ENCODE data around the gene MTCL1.

Gene MTCL1

DNA sequence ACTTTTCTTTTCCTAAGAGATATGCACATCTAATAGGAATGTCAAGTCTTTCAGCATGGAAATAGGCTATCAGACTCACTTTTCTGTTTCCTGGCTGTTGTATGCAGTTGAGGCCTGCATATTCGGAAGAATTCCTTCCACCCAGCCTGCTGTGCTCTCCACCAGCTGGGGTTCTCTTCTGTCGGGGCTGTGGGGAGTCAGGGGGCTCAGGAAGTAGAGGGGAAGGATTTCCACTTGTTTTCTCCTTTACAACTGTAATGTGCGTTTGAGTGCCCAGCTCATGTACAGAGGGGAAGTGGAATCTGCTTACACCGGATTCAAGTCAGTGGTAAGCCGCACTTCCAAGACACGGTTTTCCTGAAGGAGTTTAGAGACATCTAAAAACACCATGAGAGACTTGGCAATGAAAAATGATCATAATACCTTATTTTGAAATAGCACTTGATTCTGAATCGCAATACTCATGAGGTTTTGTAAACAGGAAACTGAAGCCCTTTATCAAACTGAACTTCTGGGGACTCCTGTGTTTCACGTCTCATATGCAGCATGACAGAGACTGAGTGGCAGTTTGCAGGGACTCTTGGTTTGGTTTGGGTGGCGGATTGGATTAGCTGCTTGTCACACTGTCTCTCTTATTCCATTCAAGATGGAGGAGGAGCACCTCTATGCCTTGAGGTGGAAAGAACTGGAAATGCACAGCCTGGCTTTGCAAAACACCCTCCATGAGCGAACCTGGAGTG, 90.4 kb downstream of the MTCL1 start:
- DNase-seq: no peak

DNA sequence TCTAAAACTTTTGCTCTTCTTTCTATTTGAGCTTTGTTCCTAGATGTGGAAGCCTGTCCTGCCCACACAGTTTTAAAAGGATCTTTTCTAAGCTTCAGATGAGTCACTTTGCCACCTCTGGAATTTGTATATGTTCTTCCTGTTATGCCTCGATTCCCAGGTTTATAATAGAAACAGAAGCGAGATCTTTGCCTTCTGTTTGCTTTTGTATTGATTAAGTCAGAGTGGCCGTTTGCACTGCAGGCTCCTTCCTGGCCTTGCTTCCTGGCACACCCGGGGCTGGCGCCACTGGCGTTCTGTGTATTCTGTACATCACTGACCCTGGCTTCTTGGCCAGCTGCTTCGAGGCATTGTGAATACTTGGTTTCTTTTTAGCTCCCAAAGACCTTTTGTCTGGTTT, 91.8 kb downstream of the MTCL1 start:
- peak; percentile 43 for DNase-seq

DNA sequence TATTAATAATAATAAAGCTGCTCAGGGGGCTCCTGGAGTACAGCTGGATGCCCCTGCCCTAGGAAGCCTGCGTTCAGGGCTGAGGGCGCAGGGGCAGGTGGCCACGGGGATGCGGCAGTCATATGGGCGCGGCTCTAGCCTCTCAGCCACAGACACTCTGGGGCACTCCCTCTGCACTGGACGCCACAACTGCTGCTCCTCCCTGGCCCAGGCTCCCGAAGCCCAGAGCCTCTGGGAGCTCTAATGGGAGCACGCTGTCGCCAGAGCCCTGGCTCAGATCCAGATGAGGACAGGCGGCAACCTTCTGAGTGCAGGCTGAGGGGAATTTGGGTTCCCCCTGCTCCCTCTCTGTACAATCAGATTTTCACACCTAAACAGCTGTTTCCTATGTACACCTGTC, 93.6 kb downstream of the MTCL1 start:
- DNase-seq: peak; percentile 35

DNA sequence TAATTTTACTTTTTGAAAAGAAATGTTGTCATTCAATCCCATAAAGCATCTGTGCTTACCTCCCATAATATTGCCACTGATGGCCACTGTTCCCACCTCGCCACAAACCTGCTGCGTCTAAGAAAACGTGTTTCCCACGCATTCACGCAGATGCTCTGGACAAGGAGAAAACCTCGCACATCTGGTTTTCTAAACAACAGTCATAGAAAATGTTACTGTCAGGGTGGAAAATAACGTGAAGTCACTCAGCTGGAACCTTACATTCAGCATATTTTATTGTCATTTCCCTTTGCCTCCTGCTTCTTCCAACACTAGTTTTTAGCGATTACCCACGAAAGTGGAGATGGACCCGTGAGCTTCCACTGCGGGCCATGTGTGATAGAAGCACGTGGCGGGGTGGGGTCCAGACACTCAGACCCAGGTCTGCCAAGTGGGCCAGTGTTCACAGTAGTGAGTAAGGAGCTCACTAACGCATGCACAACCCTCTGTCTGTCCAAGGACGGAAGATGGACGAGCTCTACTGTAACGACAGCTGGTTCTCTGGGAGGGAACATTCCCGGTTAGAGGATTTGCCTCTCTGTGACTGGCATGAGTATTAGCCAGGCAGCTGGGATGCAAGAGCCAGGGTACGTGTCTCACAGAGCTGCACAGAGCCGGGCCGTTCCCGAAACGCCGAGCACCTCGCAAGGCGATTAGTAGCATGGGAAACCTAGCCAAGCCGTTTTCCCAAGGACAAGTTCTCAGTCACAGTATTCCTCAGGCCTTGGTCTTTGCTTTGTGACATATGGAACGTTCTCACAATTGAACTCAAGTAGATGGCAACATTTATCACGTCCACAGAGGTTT, 94.5 kb downstream of the MTCL1 start:
- peak; percentile 84 for DNase-seq

DNA sequence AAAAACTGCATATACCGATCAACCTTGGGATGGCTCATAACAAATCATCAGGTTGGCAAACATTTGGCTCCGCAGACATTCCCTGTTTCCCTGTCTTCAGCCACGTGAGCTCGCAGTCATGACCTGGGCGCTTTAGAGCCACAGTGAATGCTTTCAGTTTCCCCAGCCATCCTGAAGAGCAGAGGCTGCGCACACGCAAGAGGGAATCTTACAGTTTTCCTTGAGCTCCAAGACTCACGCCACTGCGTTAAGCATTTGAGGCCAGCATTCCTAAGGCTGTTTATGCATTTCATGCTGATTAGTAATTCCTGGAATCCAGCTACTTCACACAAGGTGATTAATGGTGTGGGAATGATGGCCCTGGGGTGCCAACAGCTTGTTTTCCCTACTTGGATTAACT, 95.1 kb downstream of the MTCL1 start:
- DNase-seq: peak; percentile 100

DNA sequence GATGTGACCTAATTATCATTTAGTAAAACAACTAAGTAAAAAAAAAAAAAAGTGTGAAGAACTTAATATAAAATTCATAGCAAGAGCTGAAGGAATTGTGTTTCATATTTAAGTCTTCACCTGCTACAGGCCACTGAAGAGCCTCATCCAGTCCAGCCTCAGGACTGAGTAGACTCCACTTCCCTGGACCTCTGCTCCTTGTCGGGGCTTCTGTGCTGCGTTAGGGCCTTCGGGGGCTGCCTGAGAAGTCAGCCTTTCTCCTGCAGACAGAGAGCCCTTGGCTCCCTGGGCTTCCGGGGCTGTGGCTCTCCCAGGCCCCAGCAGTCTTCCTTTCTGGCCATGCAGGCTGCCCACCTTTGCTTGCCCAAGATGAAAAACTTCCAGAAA, 95.5 kb downstream of the MTCL1 start:
- DNase-seq: no peak

DNA sequence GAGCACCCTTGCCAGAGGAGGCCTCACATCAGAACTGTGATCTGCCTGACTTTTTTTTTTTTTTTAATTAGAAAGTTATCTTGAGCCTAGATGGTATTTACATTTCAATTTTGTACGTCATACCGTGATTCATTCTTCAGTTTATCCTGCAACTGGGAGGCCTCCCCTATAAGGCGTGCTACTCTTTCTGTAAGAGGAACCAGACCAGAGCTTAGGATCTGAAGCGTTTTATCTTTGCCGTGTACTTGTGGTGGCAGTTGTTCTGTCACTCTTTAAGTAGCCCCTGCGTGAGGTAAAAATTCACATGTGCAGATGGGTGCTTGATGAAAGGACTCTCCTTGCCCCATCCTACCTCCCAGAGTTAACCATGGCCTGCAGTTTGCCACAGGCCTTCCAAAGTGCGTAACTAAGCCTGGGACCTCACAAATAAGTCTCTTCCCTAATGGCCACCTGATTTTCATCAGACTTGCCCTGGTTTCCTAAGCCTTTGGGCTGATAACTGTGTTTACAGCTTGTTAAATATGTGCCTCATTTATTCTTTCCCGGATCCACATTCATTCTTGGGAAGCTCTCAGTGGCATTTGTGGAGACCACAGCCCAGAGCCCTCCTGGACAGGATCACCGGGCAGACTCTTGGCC, 96.0 kb downstream of the MTCL1 start:
- DNase-seq: peak; percentile 96

DNA sequence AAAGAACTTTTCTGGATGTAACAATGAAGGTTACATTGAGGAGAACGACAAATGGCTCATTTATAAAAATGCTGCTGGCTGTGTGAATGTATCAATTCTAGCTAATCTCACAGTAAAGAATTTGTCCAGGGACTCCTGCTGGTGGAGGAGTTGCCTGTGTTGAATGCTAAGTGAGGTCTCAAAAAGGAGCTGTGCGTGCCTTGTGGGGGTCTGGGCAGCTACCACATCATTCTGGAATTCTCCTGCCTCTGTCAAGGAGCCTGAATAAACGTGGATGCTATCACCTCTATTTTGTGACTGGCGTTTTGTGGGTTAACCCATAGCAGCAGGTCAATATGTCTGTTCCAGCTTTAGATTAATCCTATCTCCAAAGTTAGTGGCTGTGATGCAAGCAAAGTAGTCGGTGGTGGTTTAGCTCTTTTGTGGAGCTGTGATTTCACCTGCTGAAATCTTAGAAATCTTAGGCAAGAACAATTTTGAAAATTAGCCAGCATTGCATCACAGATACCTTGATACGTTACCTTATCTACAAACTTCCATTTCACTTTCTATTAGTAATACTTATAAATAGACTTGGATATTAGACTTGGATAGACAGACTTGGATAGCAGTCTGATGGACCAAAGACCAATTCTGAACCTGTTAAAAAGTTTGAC, 96.8 kb downstream of the MTCL1 start:
- peak; percentile 15 for DNase-seq

DNA sequence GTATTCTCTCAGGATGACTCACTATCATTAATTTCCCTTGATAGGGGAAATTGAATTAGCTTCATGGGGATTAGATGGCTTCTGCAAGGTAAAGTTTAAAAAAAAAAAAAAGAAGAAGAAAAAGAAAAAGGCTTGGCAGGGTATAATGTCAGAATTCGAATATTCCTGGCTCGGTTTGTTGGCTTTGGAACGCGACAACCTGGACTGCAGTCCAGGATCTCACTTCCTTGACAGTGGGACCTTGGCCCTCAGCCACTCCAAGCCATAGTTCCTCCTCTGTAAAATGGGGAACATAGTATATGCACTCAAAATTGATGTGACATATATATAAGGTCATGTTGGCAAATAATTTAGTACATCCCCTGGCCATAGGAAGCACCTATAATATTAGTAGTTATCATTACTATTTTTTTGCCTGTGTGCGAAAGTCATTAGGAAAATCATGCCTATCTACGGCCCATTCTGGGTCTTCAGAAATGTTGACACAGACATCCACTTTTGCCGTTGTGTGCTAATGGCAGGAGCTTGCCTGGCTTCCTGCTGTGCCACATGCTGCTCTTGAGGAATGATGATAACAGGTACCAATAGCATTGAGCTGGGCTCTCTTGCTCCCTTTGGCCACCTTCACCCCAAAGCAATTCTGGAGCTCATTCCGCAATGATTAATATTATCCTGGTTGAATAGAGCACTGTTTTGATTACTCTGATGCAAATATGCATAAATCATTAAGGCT, 97.9 kb downstream of the MTCL1 start:
- no peak for DNase-seq

DNA sequence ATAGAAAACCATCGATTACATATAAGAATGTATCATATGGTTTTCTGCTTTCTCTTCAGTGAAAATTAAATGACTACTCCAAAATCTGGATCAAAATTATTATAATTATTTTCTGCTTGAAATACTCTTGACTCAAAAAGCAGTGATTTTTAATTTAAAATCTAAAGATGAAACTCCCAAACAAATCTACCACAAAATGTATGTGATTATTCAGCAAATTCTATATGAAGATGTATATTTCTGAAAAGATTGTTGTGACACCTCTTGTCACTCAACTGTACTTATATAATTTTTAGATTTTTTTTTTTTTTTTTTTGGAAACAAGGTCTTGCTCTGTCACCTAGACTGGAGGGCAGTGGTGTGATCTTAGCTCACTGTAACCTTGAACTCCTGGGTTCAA, 98.6 kb downstream of the MTCL1 start:
- DNase-seq: no peak

DNA sequence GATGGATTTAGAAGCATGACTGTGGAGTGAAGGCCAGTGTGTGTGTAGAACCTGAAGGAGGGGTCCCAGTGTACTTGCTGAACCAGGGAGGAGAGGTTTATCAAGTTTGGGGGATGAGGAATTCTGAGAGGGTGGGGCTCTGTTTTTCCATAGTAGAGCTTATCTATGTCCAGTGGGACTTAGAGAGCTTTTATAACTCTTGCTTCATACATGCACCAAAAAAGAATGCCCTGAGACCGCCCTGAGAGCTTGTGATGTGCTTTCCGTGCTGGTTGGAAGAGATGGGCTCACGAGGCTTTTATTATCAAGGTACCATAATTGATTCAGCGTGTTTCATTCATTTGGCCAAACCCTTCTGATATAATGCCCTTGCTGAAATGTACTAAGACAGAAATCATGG, 100.2 kb downstream of the MTCL1 start:
- DNase-seq: no peak

DNA sequence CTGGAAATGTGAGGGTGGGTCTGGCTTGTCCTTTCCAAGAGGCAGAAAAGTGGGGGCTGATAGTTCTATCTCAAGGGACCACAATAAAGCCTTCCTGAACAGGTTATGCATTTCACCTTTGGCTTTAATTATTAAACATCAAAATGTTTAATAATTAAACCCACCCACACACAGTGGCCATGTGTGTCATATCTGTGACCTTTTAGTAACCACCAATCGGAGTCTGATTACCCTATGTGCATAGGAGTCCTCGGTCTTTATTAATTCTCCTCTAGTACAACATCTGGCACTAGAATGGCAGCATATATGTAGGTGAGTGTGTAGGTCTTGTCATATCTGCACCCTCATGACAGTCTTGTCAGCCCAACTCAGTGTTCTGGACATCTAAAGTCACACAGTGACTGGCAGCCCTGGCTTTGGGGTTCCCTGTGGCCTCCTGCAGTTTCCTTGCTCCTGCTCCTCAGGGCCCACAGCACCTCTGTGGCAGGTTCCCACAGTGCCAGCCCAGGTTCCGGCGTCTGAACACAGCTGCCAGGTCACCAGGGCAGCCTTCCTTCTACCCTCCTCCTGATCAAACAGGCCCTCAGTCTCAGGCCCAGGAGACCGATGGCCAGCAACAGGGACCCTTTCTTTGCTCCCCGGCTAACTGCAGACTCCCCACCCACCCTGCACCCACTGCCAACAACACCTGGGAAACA, 100.9 kb downstream of the MTCL1 start:
- no peak for DNase-seq

DNA sequence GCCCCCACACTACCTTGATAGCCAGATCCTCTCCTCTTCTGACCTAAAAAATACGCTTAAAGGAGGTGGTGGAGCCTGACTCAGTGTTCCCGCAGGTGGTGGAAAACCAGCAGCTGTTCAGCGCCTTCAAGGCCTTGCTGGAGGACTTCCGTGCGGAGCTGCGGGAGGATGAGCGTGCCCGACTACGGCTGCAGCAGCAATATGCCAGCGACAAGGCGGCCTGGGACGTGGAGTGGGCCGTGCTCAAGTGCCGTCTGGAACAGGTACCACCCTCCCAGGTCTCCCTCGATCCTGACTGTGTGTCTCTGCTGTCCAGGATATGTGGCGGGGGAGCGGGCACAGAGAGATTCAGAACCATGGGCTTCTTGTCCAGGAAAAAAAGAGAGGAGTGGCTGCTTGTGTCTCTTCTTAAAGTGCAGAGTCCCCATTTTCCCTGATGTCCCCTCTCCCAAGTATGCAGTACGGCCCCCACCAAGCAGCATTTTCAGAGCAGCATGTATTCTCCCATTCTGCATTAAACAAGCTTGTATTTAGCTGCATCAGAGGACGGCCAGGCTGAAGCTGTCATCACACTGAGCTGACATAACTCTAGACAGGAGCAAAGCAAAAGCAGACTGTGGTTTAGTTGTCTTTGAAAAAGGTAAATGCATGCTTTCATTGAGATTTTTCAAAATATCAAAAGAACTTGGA, 101.6 kb downstream of the MTCL1 start:
- DNase-seq: no peak

DNA sequence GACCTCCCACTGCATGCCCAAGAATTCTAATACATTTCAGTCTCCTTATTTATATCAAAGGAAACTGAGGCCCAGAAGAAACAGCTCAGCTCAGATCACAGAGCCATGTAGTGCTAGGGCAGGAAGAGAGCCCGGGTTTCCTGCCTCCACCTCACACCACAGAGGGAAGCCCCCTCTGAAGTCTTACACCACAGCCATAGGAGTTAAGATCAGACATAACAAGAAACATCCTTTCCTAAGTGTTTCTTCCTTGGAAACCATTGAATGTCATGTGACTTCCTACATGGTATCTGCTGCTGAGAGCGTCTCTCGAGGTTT, 102.1 kb downstream of the MTCL1 start:
- no peak for DNase-seq

DNA sequence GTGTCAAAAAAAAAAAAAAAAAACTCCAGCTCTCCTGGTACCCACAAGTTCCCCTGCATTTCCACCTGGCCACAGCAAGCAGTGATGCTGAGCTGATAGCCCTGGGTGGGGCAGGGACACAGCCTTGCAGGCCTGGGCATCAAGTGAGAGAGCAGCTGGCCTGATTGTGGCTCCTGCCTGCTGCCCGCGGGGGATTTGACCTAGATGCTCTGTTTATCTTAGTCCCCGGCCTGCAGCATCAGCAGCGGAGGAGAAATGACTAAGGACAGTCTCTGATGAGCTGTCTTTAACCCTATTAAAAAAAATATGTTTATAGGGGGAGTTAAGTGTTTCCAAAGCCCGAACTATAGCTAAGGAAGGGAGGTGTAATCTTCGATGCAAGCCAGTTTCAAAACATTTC, 102.6 kb downstream of the MTCL1 start:
- no peak for DNase-seq

DNA sequence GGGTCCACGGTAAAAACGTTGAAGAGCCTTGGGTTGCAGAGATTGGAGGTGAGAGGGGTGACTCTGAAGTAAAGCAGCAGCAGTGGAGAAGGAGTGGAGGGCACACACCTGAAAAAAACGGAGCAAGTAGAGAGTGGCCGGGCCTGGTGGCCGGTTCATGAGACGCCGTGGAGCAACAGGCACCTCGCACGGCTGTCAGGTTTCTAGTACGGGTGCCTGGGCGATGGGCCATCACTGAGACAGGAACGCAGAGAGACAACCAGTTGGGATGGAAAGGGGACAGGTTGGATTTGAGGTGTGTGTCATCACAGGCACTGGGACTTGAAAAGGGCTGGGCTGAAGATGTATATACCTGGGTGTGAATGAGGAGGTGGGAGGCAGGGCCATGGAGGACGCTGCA, 104.2 kb downstream of the MTCL1 start:
- DNase-seq: no peak

DNA sequence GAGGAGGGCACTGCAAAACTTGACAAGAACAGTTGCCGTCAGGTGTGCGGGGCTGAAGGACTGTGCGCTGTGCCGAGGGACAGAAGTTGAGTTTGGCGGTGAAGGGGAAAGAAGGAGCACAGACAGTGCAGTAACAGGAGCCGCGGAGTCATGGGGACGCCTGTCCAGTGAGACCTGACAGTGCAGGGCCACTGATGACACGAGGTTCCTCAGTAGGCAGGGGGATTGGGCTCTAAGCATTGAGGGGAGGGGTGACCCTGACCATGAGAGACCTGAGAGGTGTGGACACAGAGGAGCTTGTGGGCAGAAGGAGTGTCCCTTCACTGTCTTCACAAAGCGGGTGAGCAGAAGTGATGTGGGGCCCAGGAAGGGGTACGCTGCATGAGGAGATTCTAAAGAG, 104.8 kb downstream of the MTCL1 start:
- DNase-seq: no peak

DNA sequence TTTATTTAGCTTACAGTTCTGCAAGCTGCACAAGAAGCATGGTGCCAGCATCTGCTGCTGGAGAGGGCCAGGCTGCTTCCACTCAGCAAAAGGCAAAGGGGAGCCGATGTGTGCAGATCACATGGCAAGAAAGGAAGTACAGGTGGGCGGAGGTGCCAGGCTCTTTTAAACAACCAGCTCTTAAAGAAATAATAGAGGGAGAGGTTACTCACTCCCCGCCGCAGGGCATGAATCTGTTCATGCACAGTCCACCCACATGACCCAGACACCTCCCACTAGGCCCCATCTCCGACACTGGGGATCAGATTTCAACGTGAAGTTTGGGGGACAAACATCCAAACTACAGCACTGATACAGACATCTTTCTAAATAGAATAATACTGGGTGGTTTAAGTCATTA, 105.8 kb downstream of the MTCL1 start:
- DNase-seq: no peak

DNA sequence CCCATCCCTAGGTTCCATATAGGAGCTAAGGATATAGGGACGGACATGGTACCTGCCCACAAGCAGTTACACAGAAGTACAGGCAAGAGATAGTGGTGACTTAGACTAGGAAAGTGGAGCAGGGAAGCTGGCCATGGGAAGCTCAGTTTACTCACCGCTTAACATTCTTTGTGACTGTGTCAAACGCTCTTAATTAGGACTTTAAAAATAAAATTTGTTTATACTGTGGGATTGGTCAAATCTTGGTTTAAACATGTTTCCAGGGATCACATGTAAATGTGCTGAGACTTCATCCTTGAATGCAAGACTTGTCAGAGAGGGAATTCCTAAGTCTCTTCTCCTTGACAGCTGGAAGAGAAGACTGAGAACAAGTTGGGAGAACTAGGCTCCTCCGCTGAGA, 107.3 kb downstream of the MTCL1 start:
- DNase-seq: peak; percentile 77

DNA sequence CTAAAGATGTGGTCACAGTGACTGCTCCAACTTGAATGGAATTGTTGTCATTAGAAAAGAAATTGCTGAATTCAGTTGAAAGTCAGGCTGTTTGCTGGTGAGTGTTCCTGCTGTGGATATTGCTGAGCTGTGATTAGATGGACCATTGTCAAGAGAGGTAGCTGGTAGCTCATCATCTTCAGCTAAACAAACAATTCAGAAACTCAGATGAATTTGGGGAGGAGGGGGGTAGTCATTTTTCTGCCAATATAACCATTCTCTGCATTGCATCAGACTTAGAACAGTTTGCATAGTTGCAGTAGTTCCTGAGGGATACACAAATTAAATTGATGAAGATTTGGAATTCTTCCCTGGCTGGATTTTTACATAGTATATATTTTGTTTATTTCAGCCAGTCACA, 108.3 kb downstream of the MTCL1 start:
- DNase-seq: peak; percentile 89

DNA sequence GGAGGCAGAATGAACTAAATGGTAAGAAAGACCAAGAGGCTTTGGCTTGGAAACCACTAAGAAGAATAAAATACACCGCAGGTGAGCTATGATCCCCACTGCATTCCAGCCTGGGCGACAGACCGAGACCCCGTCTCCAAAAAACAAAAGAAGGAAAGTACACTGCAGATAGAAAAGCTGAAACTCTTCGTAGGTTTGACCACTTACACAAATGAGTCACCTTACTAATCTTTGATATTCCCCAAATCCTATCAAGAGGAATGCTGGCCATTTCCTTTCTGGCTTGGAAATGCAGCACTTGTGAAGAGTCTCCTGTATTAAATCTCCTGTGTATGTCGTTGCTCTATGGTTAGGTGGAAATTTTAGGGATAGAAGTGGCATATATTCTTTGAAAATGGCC, 108.8 kb downstream of the MTCL1 start:
- DNase-seq: peak; percentile 80

DNA sequence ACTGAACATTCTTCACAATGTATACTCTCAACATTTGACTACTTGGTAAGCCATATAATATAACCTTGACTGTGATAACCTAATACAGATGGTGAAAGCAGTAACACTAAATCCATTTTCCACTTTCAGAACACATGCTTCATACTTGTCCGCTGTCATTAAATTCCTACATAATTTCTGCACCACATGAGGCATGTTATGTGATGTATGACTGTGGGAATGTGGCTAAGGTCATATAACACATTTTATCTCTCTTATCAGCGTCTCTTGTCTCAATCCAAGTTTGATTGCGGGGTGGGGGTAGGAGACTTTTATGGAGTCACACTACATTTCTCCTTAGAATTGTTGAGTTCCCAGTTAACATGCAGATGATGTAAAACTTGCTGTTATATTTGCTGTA, 110.9 kb downstream of the MTCL1 start:
- DNase-seq: peak; percentile 87

All from fibroblast of skin of right biceps (primary cell).